ENCODE data around the gene AQP11. TPM values are rescaled to one million over a fixed set of nuclear protein-coding genes. Genes with fewer than 3 reads are reported as not detected.
"Not testable (repeated sequence)": the region's sequence is repeated elsewhere in the genome, so short reads cannot be mapped to it uniquely, and the experiment has no call there.

The AQP11 gene
- total and polyA plus RNA-seq, 3 donors from 2014 or later: 14.5 to 21.1 (median 16.0) TPM

DNA sequence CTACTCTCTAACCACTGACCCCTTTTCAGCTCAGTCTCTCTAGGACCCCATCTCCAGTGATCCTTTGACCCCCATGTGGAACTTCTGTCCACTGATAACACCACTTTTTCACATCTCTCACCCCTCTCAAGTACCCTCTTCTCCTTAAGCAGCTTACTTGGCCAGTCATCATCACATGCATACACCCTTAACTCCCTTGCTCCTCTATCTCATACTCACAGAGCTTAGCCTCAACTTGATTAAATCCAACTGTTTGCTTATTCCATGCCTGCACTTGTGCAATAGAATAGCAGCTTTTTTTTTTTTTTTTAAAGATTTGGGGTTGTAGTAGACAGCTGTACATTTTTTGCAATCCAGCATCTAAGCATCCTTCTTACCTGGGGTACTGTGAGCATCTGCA, 22.2 kb downstream of the AQP11 start:
- no peak for DNase-seq
- intact Hi-C loops (cut with DNase I; ENCODE audit: low total_unique reads): loop anchor here (10.0 kb wide), 1 partner anchor 417 kb away; no protein-coding TSS in a partner anchor
- no peak overlapping the region for H3K4me3 ChIP-seq
- TF ChIP-seq POLR2A (IDR thresholded peaks at IDR 0.05): no peak
- TF ChIP-seq, protein P1, sequence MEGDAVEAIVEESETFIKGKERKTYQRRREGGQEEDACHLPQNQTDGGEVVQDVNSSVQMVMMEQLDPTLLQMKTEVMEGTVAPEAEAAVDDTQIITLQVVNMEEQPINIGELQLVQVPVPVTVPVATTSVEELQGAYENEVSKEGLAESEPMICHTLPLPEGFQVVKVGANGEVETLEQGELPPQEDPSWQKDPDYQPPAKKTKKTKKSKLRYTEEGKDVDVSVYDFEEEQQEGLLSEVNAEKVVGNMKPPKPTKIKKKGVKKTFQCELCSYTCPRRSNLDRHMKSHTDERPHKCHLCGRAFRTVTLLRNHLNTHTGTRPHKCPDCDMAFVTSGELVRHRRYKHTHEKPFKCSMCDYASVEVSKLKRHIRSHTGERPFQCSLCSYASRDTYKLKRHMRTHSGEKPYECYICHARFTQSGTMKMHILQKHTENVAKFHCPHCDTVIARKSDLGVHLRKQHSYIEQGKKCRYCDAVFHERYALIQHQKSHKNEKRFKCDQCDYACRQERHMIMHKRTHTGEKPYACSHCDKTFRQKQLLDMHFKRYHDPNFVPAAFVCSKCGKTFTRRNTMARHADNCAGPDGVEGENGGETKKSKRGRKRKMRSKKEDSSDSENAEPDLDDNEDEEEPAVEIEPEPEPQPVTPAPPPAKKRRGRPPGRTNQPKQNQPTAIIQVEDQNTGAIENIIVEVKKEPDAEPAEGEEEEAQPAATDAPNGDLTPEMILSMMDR (IDR thresholded peaks at IDR 0.05): no peak
- no peaks in the 10 kb centered on the region for H3K9me3 ChIP-seq
- H3K4me1 ChIP-seq: no peaks in the 10 kb centered on the region
- H3K36me3 ChIP-seq (ENCODE audit: low read depth, missing control alignments): no peaks in the 10 kb centered on the region
- no peak overlapping the region for H3K27ac ChIP-seq
- H3K27me3 ChIP-seq: no peaks in the 10 kb centered on the region

DNA sequence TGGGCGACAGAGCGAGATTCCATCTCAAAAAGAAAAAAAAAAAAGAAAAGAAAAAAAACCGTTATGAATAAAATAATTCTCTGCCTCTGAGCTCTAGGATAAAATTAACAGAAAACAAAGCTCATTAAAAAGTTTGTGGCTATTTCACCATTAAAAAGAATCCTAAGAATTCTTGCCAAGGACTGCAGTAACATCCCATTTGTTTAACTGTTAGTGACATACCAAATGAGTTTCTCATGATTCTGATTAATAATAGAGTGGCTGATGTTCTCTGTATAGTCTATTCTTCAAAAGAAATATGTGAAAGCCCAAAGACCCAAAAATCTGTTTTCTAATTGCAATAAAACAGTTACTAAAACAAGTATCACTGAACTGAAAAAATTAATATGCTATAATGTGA, 28.1 kb downstream of the AQP11 start:
- 49 to 57% methylated on average over 3 of the region's 3 CpGs for WGBS, 2 donors
- Histone ChIP-seq H3K27me3 (no peaks in the 10 kb centered on the region), H3K27ac (peak overlapping the region in 1 of 2 donors; percentile 12), H3K36me3 (ENCODE audit: low read depth, missing control alignments) (no peaks in the 10 kb centered on the region), H3K9me3 (no peaks in the 10 kb centered on the region), H3K4me1 (no peaks in the 10 kb centered on the region), H3K4me3 (no peak overlapping the region)
- DNase-seq: no peak
- intact Hi-C loops (cut with DNase I; ENCODE audit: low total_unique reads): loop anchor here (10.0 kb wide), 1 partner anchor 423 kb away; no protein-coding TSS in a partner anchor
- TF ChIP-seq POLR2A (IDR thresholded peaks at IDR 0.05): no peak
- TF ChIP-seq, protein P1 (IDR thresholded peaks at IDR 0.05): no peak

GRCh38 chr11:77619576-77620198, 29.9 kb downstream of the AQP11 start:
- DNase-seq: no peak

GRCh38 chr11:77630157-77630710, 40.5 kb downstream of the AQP11 start:
- no peak overlapping the region for H3K4me3 ChIP-seq
- H3K4me1 ChIP-seq: no peaks in the 10 kb centered on the region
- no peaks in the 10 kb centered on the region for H3K27me3 ChIP-seq
- intact Hi-C loops (cut with DNase I; ENCODE audit: low total_unique reads): no loop called here
- no peak for DNase-seq
- no peaks in the 10 kb centered on the region for H3K36me3 ChIP-seq (ENCODE audit: low read depth, missing control alignments)
- WGBS, 2 donors: 75 to 76% methylated on average over 4 of the region's 4 CpGs
- TF ChIP-seq, protein P1 (IDR thresholded peaks at IDR 0.05): no peak
- no peak for TF ChIP-seq POLR2A (IDR thresholded peaks at IDR 0.05)
- H3K27ac ChIP-seq: no peak overlapping the region
- no peaks in the 10 kb centered on the region for H3K9me3 ChIP-seq

More at GRCh38 chr11:77619576-77620198, 29.9 kb downstream of the AQP11 start:
- Histone ChIP-seq H3K27ac (no peak overlapping the region), H3K27me3 (no peaks in the 10 kb centered on the region), H3K36me3 (ENCODE audit: low read depth, missing control alignments) (no peaks in the 10 kb centered on the region), H3K4me1 (no peaks in the 10 kb centered on the region), H3K9me3 (no peaks in the 10 kb centered on the region), H3K4me3 (no peak overlapping the region)
- intact Hi-C loops (cut with DNase I; ENCODE audit: low total_unique reads): loop anchor here (10.0 kb wide), 1 partner anchor 425 kb away; no protein-coding TSS in a partner anchor
- no peak for TF ChIP-seq POLR2A (IDR thresholded peaks at IDR 0.05)
- TF ChIP-seq, protein P1 (IDR thresholded peaks at IDR 0.05): peak; percentile 57 to 74 (median 69)
- WGBS, 2 donors: 88 to 93% methylated on average over 3 of the region's 3 CpGs

DNA sequence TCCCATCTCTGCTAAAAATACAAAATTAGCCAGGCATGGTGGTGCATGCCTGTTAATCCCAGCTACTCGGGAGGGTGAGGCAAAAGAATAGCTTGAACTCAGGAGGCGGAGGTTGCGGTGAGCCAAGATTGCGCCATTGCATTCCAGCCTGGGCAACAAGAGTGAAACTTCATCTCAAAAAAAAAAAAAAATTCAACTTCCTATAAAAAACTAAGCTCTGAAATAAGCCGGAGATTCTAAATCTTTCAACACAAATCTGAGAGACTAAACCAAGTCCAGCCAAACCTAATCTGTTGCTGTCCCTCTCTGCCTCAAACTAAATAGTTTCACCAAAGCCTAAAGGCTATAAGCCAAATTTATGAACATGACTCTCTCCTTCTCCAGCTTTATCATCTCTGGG, 44.2 kb downstream of the AQP11 start:
- H3K36me3 ChIP-seq (ENCODE audit: low read depth, missing control alignments); intact Hi-C loops (cut with DNase I; ENCODE audit: low total_unique reads); H3K4me1 ChIP-seq; DNase-seq; H3K9me3 ChIP-seq; H3K27me3 ChIP-seq; H3K4me3 ChIP-seq: not testable (repeated sequence)
- WGBS, 2 donors: 86 to 89% methylated on average over 5 of the region's 5 CpGs
- peak overlapping the region in 1 of 2 donors; percentile 43 for H3K27ac ChIP-seq
